HepG2 (cell line): Measurements from ENCODE around the gene PCBP1. TPM values are rescaled to one million over a fixed set of nuclear protein-coding genes. Genes with fewer than 3 reads are reported as not detected.

Experiments used
- HMG20A ChIP-seq: IDR thresholded peaks from 2 replicates; pipeline ENCODE4 v1.6.1; 2016; ENCODE audit warnings: borderline replicate concordance
- HNF4G ChIP-seq, 2 experiments: sonication (generic) in 1 of 2; formaldehyde crosslinking in 1 of 2; IDR thresholded peaks; 2 replicates each; pipeline versions ENCODE4 v1.4.0 to v1.6.1; 2011 to 2020; ENCODE audit warnings: borderline replicate concordance in 2 of 2, low read depth in 2 of 2, mild to moderate bottlenecking in 2 of 2, low read length in 1 of 2, missing genetic modification reagents in 1 of 2, moderate library complexity in 1 of 2
- HOXA7 ChIP-seq: sonication (generic); formaldehyde crosslinking; IDR thresholded peaks from 2 replicates; pipeline ENCODE4 v1.8.1; 2022; ENCODE audit warnings: mild to moderate bottlenecking, missing genetic modification reagents, moderate library complexity
- KDM6A ChIP-seq: IDR thresholded peaks from 2 replicates; pipeline ENCODE4 v1.6.1; 2016; ENCODE audit warnings: low read depth
- ONECUT2 ChIP-seq: sonication (generic); formaldehyde crosslinking; IDR thresholded peaks from 2 replicates; pipeline ENCODE4 v1.4.0; 2020; ENCODE audit warnings: missing genetic modification reagents
- PAF1 ChIP-seq: IDR thresholded peaks from 2 replicates; pipeline ENCODE4 v1.6.1; 2016; ENCODE audit warnings: missing genetic modification reagents, missing compliant biosample characterization
- RAD21 ChIP-seq: fragments of 450-650 bp; formaldehyde crosslinking; IDR thresholded peaks from 2 replicates; pipeline ENCODE4 v1.5.0; 2020; ENCODE audit warnings: mild to moderate bottlenecking
- TBL1XR1 ChIP-seq: fragments of 150-350 bp; IDR thresholded peaks from 2 replicates; pipeline ENCODE4 v1.6.1; 2014; ENCODE audit warnings: borderline replicate concordance, low read length; ENCODE audit not compliant: partially characterized antibody
- ZBTB42 ChIP-seq: sonication (generic); formaldehyde crosslinking; IDR thresholded peaks from 2 replicates; pipeline ENCODE4 v1.5.0; 2020; ENCODE audit warnings: mild to moderate bottlenecking, missing genetic modification reagents
- ZBTB7A ChIP-seq: sonication (generic); formaldehyde crosslinking; IDR thresholded peaks from 2 replicates; pipeline ENCODE4 v1.8.0; 2022; ENCODE audit warnings: mild to moderate bottlenecking, missing genetic modification reagents
- ZNF138 ChIP-seq: sonication (generic); formaldehyde crosslinking; IDR thresholded peaks from 2 replicates; pipeline ENCODE4 v1.5.0; 2020; ENCODE audit warnings: mild to moderate bottlenecking, low read depth, missing genetic modification reagents
- ZNF160 ChIP-seq: sonication (generic); formaldehyde crosslinking; IDR thresholded peaks from 2 replicates; pipeline ENCODE4 v1.8.0; 2022; ENCODE audit warnings: mild to moderate bottlenecking, inconsistent platforms, missing genetic modification reagents
- ZNF30 ChIP-seq: sonication (generic); formaldehyde crosslinking; IDR thresholded peaks from 2 replicates; pipeline ENCODE4 v1.5.0; 2020; ENCODE audit warnings: mild to moderate bottlenecking, missing genetic modification reagents
- ZNF335 ChIP-seq: sonication (generic); formaldehyde crosslinking; IDR thresholded peaks from 2 replicates; pipeline ENCODE4 v1.4.0; 2020; ENCODE audit warnings: missing genetic modification reagents
- ZNF430 ChIP-seq: sonication (generic); formaldehyde crosslinking; IDR thresholded peaks from 2 replicates; pipeline ENCODE4 v1.9.0; 2021; ENCODE audit warnings: mild to moderate bottlenecking, missing genetic modification reagents
- ZNF607 ChIP-seq: sonication (generic); formaldehyde crosslinking; IDR thresholded peaks from 2 replicates; pipeline ENCODE4 v1.5.1; 2020; ENCODE audit warnings: missing genetic modification reagents, mild to moderate bottlenecking, borderline replicate concordance
- ZNF619 ChIP-seq: sonication (generic); formaldehyde crosslinking; IDR thresholded peaks from 2 replicates; pipeline ENCODE4 v1.4.0; 2020; ENCODE audit warnings: mild to moderate bottlenecking, missing genetic modification reagents
- polyA plus RNA-seq, 8 experiments: library from polyadenylated mRNA; depleted of rRNA in 3 of 8; stranded (reverse) in 7 of 8; unstranded in 1 of 8; fragments of >200 nt; fragmentation: Illumina TruSeq in 4 of 8; extraction: Trizol in 4 of 8; gene quantifications; 2 replicates each; pipeline versions ENCODE4 v1.2.1 to v1.2.3, GENCODE V29; 2011 to 2016; ENCODE audit warnings: low read depth in 4 of 8, missing spikeins in 1 of 8, mixed read lengths in 1 of 8; ENCODE audit not compliant: insufficient read depth in 1 of 8
- total RNA-seq, 5 experiments: library from RNA; depleted of rRNA; stranded (reverse); fragments of >200 nt; fragmentation: Illumina TruSeq; extraction: Trizol; gene quantifications; 2 replicates each; pipeline ENCODE4 v1.2.3, GENCODE V29; 2016; ENCODE audit warnings: low read depth in 1 of 5
- TF ChIP-seq, protein P1 (sequence below): sonication (generic); formaldehyde crosslinking; IDR thresholded peaks from 2 replicates; pipeline ENCODE4 v1.8.0; 2022; ENCODE audit warnings: low read depth, missing genetic modification reagents
- TF ChIP-seq, protein P2 (sequence below): IDR thresholded peaks from 2 replicates; pipeline ENCODE4 v1.6.1; 2018; ENCODE audit warnings: missing genetic modification reagents
- TF ChIP-seq, protein P3 (sequence below): sonication (generic); formaldehyde crosslinking; conservative IDR thresholded peaks from 2 replicates; pipeline ENCODE4 v1.4.0; 2020; ENCODE audit warnings: missing genetic modification reagents
- TF ChIP-seq, protein P4 (sequence below): sonication (generic); formaldehyde crosslinking; IDR thresholded peaks from 2 replicates; pipeline ENCODE4 v1.8.0; 2022; ENCODE audit warnings: missing genetic modification reagents, mild to moderate bottlenecking, borderline replicate concordance
- TF ChIP-seq, protein P5 (sequence below): sonication (generic); formaldehyde crosslinking; IDR thresholded peaks from 2 replicates; pipeline ENCODE4 v1.5.0; 2020; ENCODE audit warnings: missing genetic modification reagents
- TF ChIP-seq, protein P6 (sequence below): sonication (generic); formaldehyde crosslinking; IDR thresholded peaks from 2 replicates; pipeline ENCODE4 v1.5.0; 2020; ENCODE audit warnings: mild to moderate bottlenecking, missing genetic modification reagents, moderate library complexity

Gene PCBP1
- total and polyA plus RNA-seq, 2 of the 13 experiments (the other 11 are each of a cell fraction or from before 2014, with no cell fraction given) = 32.0 to 137 TPM

DNA sequence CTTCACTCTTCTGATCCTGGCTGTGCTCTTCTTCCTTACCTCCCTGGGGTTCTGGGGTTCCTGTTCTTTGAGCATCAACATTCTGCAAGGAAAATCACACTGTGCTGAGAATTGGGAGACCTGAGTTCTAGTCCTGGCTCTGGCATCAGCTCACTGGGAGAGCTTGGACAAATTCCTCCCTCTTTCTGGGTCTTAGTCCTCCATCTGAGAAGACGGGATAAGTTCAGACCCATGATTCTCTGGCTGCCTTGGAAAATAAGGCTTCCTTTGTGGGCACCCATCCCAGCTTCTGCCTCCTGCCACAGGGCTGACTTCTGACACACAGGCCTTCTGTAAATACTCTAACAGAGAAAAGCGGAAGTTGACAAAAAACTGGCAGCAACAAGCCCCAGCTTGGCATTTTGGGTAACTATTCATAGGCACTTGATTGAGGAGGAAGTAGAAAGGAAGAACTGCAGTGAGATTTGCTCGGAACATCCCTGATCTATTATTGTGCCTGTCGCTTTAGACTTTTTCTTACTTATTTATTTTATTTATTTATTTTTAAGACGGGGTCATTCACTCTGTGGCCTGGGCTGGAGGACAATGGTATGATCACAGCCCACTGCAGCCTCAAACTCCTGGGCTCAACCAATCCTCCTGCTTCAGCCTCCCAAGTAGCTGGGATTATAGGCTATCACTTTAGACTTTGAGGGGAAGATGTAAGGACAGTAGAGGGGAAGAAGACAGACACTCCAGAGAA lies 7.9 kb downstream of the PCBP1 start (continued):
- TF ChIP-seq, protein P1, sequence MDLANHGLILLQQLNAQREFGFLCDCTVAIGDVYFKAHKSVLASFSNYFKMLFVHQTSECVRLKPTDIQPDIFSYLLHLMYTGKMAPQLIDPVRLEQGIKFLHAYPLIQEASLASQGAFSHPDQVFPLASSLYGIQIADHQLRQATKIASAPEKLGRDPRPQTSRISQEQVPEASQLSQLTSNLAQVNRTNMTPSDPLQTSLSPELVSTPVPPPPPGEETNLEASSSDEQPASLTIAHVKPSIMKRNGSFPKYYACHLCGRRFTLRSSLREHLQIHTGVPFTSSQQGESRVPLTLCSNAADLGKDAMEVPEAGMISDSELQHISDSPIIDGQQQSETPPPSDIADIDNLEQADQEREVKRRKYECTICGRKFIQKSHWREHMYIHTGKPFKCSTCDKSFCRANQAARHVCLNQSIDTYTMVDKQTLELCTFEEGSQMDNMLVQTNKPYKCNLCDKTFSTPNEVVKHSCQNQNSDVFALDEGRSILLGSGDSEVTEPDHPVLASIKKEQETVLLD (CRISPR knock-in tag) = no peak
- TF ChIP-seq ZNF619 = no peak; the same call in 1 of the 2 replicates
- TF ChIP-seq, protein P2, sequence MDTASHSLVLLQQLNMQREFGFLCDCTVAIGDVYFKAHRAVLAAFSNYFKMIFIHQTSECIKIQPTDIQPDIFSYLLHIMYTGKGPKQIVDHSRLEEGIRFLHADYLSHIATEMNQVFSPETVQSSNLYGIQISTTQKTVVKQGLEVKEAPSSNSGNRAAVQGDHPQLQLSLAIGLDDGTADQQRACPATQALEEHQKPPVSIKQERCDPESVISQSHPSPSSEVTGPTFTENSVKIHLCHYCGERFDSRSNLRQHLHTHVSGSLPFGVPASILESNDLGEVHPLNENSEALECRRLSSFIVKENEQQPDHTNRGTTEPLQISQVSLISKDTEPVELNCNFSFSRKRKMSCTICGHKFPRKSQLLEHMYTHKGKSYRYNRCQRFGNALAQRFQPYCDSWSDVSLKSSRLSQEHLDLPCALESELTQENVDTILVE (CRISPR knock-in tag) = 0 out of 2 replicates have a peak, but pooled peaks have one; percentile 47
- TF ChIP-seq RAD21 (CRISPR knock-in tag) = no peak; the same call in 1 of the 2 replicates
- no peak for TF ChIP-seq ONECUT2 (CRISPR knock-in tag)
- TF ChIP-seq HMG20A = peak; percentile 56; the same call in 1 of the 2 replicates
- no peak for TF ChIP-seq ZBTB42 (CRISPR knock-in tag)
- TF ChIP-seq, protein P3, sequence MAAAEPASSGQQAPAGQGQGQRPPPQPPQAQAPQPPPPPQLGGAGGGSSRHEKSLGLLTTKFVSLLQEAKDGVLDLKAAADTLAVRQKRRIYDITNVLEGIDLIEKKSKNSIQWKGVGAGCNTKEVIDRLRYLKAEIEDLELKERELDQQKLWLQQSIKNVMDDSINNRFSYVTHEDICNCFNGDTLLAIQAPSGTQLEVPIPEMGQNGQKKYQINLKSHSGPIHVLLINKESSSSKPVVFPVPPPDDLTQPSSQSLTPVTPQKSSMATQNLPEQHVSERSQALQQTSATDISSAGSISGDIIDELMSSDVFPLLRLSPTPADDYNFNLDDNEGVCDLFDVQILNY = no peak
- no peak for TF ChIP-seq KDM6A (CRISPR knock-in tag)
- TF ChIP-seq, protein P4, sequence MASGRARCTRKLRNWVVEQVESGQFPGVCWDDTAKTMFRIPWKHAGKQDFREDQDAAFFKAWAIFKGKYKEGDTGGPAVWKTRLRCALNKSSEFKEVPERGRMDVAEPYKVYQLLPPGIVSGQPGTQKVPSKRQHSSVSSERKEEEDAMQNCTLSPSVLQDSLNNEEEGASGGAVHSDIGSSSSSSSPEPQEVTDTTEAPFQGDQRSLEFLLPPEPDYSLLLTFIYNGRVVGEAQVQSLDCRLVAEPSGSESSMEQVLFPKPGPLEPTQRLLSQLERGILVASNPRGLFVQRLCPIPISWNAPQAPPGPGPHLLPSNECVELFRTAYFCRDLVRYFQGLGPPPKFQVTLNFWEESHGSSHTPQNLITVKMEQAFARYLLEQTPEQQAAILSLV (CRISPR knock-in tag) = no peak; the same call in 1 of the 2 replicates
- no peak for TF ChIP-seq TBL1XR1
- TF ChIP-seq ZNF30 (CRISPR knock-in tag) = no peak
- no peak; the same call in 1 of the 2 replicates for TF ChIP-seq ZNF160 (CRISPR knock-in tag)
- TF ChIP-seq, protein P5, sequence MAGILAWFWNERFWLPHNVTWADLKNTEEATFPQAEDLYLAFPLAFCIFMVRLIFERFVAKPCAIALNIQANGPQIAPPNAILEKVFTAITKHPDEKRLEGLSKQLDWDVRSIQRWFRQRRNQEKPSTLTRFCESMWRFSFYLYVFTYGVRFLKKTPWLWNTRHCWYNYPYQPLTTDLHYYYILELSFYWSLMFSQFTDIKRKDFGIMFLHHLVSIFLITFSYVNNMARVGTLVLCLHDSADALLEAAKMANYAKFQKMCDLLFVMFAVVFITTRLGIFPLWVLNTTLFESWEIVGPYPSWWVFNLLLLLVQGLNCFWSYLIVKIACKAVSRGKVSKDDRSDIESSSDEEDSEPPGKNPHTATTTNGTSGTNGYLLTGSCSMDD = no peak
- TF ChIP-seq, protein P6, sequence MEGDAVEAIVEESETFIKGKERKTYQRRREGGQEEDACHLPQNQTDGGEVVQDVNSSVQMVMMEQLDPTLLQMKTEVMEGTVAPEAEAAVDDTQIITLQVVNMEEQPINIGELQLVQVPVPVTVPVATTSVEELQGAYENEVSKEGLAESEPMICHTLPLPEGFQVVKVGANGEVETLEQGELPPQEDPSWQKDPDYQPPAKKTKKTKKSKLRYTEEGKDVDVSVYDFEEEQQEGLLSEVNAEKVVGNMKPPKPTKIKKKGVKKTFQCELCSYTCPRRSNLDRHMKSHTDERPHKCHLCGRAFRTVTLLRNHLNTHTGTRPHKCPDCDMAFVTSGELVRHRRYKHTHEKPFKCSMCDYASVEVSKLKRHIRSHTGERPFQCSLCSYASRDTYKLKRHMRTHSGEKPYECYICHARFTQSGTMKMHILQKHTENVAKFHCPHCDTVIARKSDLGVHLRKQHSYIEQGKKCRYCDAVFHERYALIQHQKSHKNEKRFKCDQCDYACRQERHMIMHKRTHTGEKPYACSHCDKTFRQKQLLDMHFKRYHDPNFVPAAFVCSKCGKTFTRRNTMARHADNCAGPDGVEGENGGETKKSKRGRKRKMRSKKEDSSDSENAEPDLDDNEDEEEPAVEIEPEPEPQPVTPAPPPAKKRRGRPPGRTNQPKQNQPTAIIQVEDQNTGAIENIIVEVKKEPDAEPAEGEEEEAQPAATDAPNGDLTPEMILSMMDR = no peak
- TF ChIP-seq ZNF138 (CRISPR knock-in tag) = no peak
- TF ChIP-seq ZNF335 = peak; percentile 86
- TF ChIP-seq PAF1 (CRISPR knock-in tag) = no peak
- TF ChIP-seq HOXA7 (CRISPR knock-in tag) = no peak
- TF ChIP-seq ZNF430 (CRISPR knock-in tag) = no peak
- TF ChIP-seq HNF4G (IDR thresholded peaks at IDR 0.05; ENCODE audit: borderline replicate concordance, low read depth, low read length) = no peak
- TF ChIP-seq HNF4G (CRISPR knock-in tag; IDR thresholded peaks at IDR 0.05; ENCODE audit: borderline replicate concordance, low read depth) = no peak
- TF ChIP-seq ZNF607 (CRISPR knock-in tag) = no peak
- TF ChIP-seq ZBTB7A = no peak
